OCI-LY1 (cell line): ENCODE measurements around the gene GRM3.

Experiments
- H2AFZ ChIP-seq: fragments of 200-600 bp; sonication (generic), shearing (Covaris generic); 2 replicates; pipeline ENCODE4 v1.6.0; 2014; ENCODE audit warnings: antibody characterized with exemption, mild to moderate bottlenecking, low read length
- H3F3A ChIP-seq: fragments of 200-600 bp; sonication (generic), shearing (Covaris generic); 2 replicates; pipeline ENCODE4 v1.6.0; 2014; ENCODE audit warnings: mild to moderate bottlenecking, antibody characterized with exemption, low read length, moderate library complexity; ENCODE audit not compliant: insufficient read depth
- H3K27ac ChIP-seq: fragments of 200-600 bp; sonication (generic); 2 replicates; pipeline ENCODE4 v1.5.1; 2014; ENCODE audit warnings: low read length, mixed run types, mild to moderate bottlenecking, low read depth; ENCODE audit not compliant: poor library complexity, severe bottlenecking
- H3K27me3 ChIP-seq: fragments of 200-600 bp; sonication (generic); 2 replicates; pipeline ENCODE4 v1.6.0; 2014; ENCODE audit warnings: antibody characterized with exemption, mild to moderate bottlenecking, low read length, moderate library complexity; ENCODE audit not compliant: insufficient read depth
- H3K36me3 ChIP-seq: fragments of 200-600 bp; sonication (generic); 2 replicates; pipeline ENCODE4 v1.6.1; 2014; ENCODE audit warnings: mild to moderate bottlenecking, antibody characterized with exemption, low read length, moderate library complexity, mixed read lengths; ENCODE audit not compliant: insufficient read depth
- H3K4me1 ChIP-seq: fragments of 200-600 bp; sonication (generic); 2 replicates; pipeline ENCODE4 v1.5.1; 2014; ENCODE audit warnings: mild to moderate bottlenecking, low read length, moderate library complexity; ENCODE audit not compliant: insufficient read depth, severe bottlenecking
- H3K4me2 ChIP-seq: fragments of 200-600 bp; sonication (generic), shearing (Covaris generic); 2 replicates; pipeline ENCODE4 v1.6.1; 2014; ENCODE audit warnings: low read length
- H3K4me3 ChIP-seq: fragments of 200-600 bp; sonication (generic); 2 replicates; pipeline ENCODE4 v1.5.1; 2014; ENCODE audit warnings: low read length, low read depth, mild to moderate bottlenecking, mixed read lengths; ENCODE audit not compliant: poor library complexity, severe bottlenecking
- H3K79me2 ChIP-seq: fragments of 200-600 bp; shearing (Covaris generic); 2 replicates; pipeline ENCODE4 v1.6.1; 2016; ENCODE audit warnings: mixed run types, low read length, mixed read lengths; ENCODE audit not compliant: insufficient read depth
- H3K9ac ChIP-seq: fragments of 200-600 bp; sonication (generic), shearing (Covaris generic); 2 replicates; pipeline ENCODE4 v1.6.1; 2014; ENCODE audit warnings: mild to moderate bottlenecking, low read length, mixed read lengths
- H3K9me2 ChIP-seq: fragments of 200-600 bp; sonication (generic), shearing (Covaris generic); 2 replicates; pipeline ENCODE4 v1.6.1; 2014; ENCODE audit warnings: low read depth, mild to moderate bottlenecking, low read length, mixed read lengths
- H3K9me3 ChIP-seq: fragments of 200-600 bp; shearing (Covaris generic); 2 replicates; pipeline ENCODE4 v1.6.1; 2014; ENCODE audit warnings: low read length, mixed read lengths
- H4K20me1 ChIP-seq: fragments of 200-600 bp; sonication (generic), shearing (Covaris generic); 2 replicates; pipeline ENCODE4 v1.6.0; 2016; ENCODE audit warnings: mild to moderate bottlenecking, low read length; ENCODE audit not compliant: insufficient read depth
- CTCF ChIP-seq: fragments of 200-600 bp; sonication (generic), shearing (Covaris generic); IDR thresholded peaks from 2 replicates; pipeline ENCODE4 v1.5.1; 2017; ENCODE audit warnings: mild to moderate bottlenecking, antibody characterized with exemption, low read length, moderate library complexity, mixed read lengths
- EZH2 ChIP-seq: fragments of 200-600 bp; sonication (generic), shearing (Covaris generic); IDR thresholded peaks from 2 replicates; pipeline ENCODE4 v1.8.0; 2017; ENCODE audit warnings: borderline replicate concordance, mixed run types, mild to moderate bottlenecking, antibody characterized with exemption, low read length, moderate library complexity, mixed read lengths

GRM3 gene

DNA sequence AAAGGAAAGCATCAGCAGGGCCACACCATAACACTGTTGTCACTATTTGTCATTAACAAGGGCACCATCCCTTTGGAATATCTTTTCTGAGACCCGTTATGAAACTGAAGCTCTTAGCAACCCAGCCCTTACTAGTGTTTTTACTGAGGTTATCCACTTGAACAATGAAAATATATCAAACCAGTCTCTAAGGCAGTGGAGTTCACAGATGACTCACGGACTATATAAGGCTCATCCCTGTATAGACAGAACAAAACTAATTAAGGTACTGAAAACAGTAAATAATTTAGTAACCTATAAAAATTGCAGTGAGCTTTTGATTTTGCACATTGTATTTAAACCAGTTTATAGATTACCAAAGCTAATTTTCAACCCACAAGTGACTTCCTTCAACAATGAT, 219.7 kb downstream of the GRM3 start:
- Histone ChIP-seq H3K9me3 (no peaks in the 10 kb centered on the region), H3K27me3 (no peaks in the 10 kb centered on the region)
- TF ChIP-seq CTCF (no peak), EZH2 (no peak)

GRCh38 chr7:86867163-86867762, 223.6 kb downstream of the GRM3 start:
- H3K9ac ChIP-seq: no peak overlapping the region
- no peaks in the 10 kb centered on the region for H3K9me2 ChIP-seq
- H3K27me3 ChIP-seq: no peaks in the 10 kb centered on the region
- no peaks in the 10 kb centered on the region for H3K79me2 ChIP-seq
- TF ChIP-seq CTCF (no peak), EZH2 (no peak)
- H3K9me3 ChIP-seq: no peaks in the 10 kb centered on the region
- H3K4me3 ChIP-seq: no peak overlapping the region
- no peak overlapping the region for H2AFZ ChIP-seq
- H3K4me2 ChIP-seq: no peak overlapping the region
- H3K4me1 ChIP-seq: no peaks in the 10 kb centered on the region
- H3K27ac ChIP-seq: no peak overlapping the region
- H4K20me1 ChIP-seq: no peaks in the 10 kb centered on the region
- no peaks in the 10 kb centered on the region for H3F3A ChIP-seq
- no peaks in the 10 kb centered on the region for H3K36me3 ChIP-seq

More for the DNA sequence above, 219.7 kb downstream of the GRM3 start:
- Histone ChIP-seq H3K9me2 (no peaks in the 10 kb centered on the region), H3K9ac (no peak overlapping the region), H3K4me3 (no peak overlapping the region), H3F3A (no peaks in the 10 kb centered on the region), H3K27ac (no peak overlapping the region), H3K79me2 (no peaks in the 10 kb centered on the region), H3K4me2 (no peak overlapping the region), H3K4me1 (no peaks in the 10 kb centered on the region), H3K36me3 (no peaks in the 10 kb centered on the region), H4K20me1 (no peaks in the 10 kb centered on the region), H2AFZ (no peak overlapping the region)

GRCh38 chr7:86876146-86876545, 232.4 kb downstream of the GRM3 start:
- Histone ChIP-seq H3F3A (no peaks in the 10 kb centered on the region), H4K20me1 (no peaks in the 10 kb centered on the region), H3K4me2 (no peak overlapping the region), H3K9me3 (no peaks in the 10 kb centered on the region), H3K9ac (no peak overlapping the region), H3K36me3 (no peaks in the 10 kb centered on the region), H3K4me1 (no peaks in the 10 kb centered on the region), H3K4me3 (no peak overlapping the region), H3K9me2 (no peaks in the 10 kb centered on the region), H2AFZ (no peak overlapping the region), H3K27me3 (no peaks in the 10 kb centered on the region), H3K79me2 (no peaks in the 10 kb centered on the region), H3K27ac (no peak overlapping the region)
- TF ChIP-seq EZH2: no peak
- no peak for TF ChIP-seq CTCF
